GM19395 (cell line): ENCODE data around the gene DXO.
"Not testable (repeated sequence)": the region's sequence is repeated elsewhere in the genome, so short reads cannot be mapped to it uniquely, and the experiment has no call there.

Experiments
- ATAC-seq: cut with Tn5 transposase; IDR thresholded peaks from one replicate; pipeline ENCODE4 v1.9.1; 2021; ENCODE audit warnings: mild to moderate bottlenecking, moderate library complexity; ENCODE audit not compliant: unreplicated experiment

The DXO gene

DNA sequence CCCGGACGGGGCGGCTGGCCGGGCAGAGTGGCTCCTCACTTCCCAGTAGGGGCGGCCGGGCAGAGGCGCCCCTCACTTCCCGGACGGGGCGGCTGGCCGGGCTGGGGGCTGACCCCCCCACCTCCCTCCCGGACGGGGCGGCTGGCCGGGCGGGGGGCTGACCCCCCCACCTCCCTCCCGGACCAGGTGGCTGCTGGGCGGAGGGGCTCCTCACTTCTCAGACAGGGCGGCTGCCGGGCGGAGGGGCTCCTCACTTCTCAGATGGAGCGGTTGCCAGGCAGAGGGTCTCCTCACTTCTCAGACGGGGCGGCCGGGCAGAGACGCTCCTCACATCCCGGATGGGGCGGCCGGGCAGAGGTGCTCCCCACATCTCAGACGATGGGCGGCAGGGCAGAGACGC is 39.8 kb downstream of the DXO start:
- ATAC-seq: not testable (repeated sequence)

DNA sequence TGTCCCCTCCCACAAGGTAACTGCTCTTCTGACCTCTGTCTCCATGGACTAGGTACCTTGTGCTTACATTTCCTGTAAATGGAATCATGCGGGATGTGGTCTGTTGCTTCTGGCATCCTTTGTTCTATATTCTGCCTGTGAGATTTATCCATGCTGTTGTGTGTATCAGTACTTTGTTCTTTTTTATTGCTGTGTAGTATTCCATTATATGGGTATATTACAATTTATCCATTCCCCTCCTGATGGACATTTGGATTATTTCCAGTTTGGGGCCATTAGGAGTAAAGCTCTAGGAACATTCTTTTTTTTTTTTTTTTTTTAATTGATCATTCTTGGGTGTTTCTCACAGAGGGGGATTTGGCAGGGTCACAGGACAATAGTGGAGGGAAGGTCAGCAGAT is 41.0 kb downstream of the DXO start:
- ATAC-seq: no peak

DNA sequence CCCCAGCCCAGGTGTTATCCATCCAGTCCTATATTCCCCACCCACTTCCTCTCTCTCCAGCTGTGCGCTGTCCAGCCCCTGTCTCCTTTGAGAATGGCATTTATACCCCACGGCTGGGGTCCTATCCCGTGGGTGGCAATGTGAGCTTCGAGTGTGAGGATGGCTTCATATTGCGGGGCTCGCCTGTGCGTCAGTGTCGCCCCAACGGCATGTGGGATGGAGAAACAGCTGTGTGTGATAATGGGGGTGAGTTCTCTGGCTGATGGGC is 43.3 kb downstream of the DXO start:
- ATAC-seq: no peak

DNA sequence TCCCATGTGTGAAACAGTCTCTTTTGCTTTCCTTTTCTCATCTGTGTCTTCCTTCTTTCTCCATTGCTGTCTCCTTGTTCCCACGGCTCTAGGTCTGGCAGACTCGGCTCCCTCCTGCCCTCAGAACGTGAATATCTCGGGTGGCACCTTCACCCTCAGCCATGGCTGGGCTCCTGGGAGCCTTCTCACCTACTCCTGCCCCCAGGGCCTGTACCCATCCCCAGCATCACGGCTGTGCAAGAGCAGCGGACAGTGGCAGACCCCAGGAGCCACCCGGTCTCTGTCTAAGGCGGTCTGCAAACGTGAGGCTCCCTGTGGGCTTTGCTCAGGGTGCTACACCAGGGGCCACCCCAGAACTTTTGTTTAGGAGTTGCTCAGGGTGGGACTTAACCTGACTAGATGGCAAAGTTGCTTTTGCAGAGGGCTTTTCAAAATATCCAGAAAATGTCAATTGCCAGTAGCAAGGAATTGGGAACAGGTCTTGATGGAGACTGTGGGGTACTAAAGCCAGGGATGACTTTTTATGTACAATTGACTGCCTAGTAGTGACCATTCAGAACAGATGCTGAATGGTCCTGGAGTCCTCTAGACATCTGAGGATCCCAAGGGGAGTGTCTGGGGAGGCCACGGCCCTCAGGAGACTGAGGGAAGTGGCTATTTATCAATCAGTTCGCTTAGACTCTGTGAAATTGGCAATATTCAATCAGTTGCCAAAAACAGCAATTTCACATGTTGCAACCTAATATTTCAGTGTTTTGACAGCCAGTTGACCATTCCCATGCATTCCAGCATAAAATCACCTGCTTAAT is 43.9 kb downstream of the DXO start:
- no peak for ATAC-seq

DNA sequence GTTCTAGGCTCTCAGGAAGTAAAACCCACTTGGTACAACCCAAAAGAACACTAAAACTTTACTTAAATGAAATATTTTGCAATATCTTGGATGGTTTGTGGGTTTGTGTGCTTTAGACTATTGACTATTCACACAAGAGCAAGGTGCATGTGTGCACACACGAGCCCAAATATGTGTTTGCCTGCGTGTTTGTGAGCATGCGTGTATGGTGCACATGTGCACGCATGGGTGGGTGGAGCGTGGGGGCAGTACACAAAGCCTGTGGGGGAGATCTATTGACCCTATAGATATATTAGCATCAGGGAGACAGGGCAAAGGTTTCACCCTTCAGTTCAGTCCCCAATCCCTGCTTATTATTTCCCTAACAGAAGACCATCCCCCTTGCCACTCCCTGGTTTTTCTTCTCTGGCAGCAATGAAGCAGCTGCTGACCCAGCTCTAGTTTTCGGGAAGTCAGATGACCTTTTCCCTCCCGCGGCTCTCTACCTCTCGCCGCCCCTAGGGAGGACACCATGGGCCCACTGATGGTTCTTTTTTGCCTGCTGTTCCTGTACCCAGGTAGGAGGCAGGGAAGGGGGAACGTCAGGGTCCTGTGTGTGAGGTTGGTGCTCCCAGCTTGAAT is 44.6 kb downstream of the DXO start, which contains the start of gene C2:
Gene C2 (plus strand): TSS at position 476 of the 621 bp plus-strand sequence. CDS start 36 bp downstream, at position 512.
- no peak for ATAC-seq

DNA sequence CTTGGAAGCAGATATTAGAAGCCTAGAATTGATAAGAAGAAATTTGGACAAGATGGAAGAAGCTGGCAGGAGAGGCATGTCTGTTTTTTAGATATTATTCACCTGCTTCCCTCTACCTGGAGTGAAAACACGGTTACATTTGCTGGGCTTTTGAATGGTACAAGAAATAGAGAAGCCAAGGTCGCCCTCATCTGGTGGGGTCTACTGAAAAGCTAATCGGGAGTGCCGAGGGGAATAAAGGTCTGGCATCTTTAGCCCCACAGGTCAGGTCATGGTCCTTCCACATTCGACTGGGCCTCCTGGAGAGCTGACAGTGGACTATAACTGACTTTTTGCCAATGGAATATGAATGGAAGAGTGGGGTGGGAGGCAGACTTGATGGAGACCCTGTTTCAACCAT is 49.0 kb downstream of the DXO start:
- ATAC-seq: no peak

DNA sequence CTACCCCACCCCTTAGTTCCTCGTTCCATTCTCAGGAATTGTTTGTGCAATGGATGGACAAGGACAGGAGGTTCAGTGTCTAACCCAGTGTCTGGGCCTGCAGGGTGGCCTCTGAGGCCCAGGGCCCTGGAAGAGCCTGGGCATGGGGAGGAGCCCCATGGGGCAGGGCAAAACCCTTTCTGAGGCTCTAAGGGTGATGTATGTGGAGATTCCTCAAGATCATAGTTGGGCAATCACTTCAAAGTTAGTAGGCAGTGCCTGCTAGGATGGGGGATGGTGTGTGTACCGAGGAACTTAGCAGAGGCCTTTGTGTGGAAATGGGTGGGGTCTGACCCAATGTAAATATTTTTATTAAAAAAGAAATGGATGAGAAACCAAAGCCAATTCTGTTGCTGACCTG is 51.1 kb downstream of the DXO start:
- no peak for ATAC-seq
